Stomach (tissue), 9 donors: ENCODE results near the gene ZNF770. TPM values are rescaled to one million over a fixed set of nuclear protein-coding genes. Genes with fewer than 3 reads are reported as not detected.

Experiments used
- DNase-seq, 2 donors: peaks; one replicate each; pipeline versions ENCODE4 v3.0.0 to v3.0.0-alpha.2; 2013 to 2019
- H3K27ac ChIP-seq, 5 donors: fragments of 200-600 bp in 4 of 5; sonication (generic) in 4 of 5; one replicate each; pipeline ENCODE4 v1.5.1; 2013 to 2019; ENCODE audit warnings: mild to moderate bottlenecking in 1 of 5, moderate library complexity in 1 of 5
- H3K27me3 ChIP-seq, 3 donors: fragments of 200-600 bp; sonication (generic); one replicate each; pipeline ENCODE4 v1.5.1; 2017 to 2019; ENCODE audit warnings: mixed run types in 1 of 3
- H3K36me3 ChIP-seq, 4 donors: fragments of 200-600 bp; sonication (generic); 1 replicate in 3 of 4; 2 replicates in 1 of 4; pipeline ENCODE4 v1.5.1; 2016 to 2019
- H3K4me1 ChIP-seq, 4 donors: fragments of 200-600 bp; sonication (generic); one replicate each; pipeline ENCODE4 v1.5.1; 2016 to 2019
- H3K4me3 ChIP-seq, 4 donors: fragments of 200-600 bp; sonication (generic) in 3 of 4; one replicate each; pipeline ENCODE4 v1.5.1; 2016 to 2019; ENCODE audit warnings: mild to moderate bottlenecking in 1 of 4
- H3K9me3 ChIP-seq, 4 donors: fragments of 200-600 bp; sonication (generic); one replicate each; pipeline ENCODE4 v1.5.1; 2016 to 2019
- EP300 ChIP-seq: sonication (generic); formaldehyde crosslinking; IDR thresholded peaks from one replicate; pipeline ENCODE4 v1.6.1; 2017; ENCODE audit warnings: antibody characterized with exemption
- POLR2A ChIP-seq, 4 donors: fragments of 450-650 bp; IDR thresholded peaks; one replicate each; pipeline ENCODE4 v1.6.1; 2016; ENCODE audit warnings: antibody characterized with exemption in 4 of 4, control low read depth in 2 of 4, mild to moderate bottlenecking in 1 of 4, moderate library complexity in 1 of 4
- POLR2AphosphoS5 ChIP-seq, 3 donors: sonication (generic); formaldehyde crosslinking; IDR thresholded peaks; one replicate each; pipeline ENCODE4 v1.6.1; 2016; ENCODE audit warnings: antibody characterized with exemption in 3 of 3
- WGBS, 5 donors: extraction: QIAGEN DNeasy Blood & Tissue Kit in 3 of 5; methylation state at CpG; one replicate each; pipeline versions ENCODE4 v1.1.5 to v1.1.7; 2013 to 2018; 5-methylcytosine and 5-hydroxymethylcytosine counted together
- intact Hi-C: fragments of 100-400 bp; cut with DNase I; formaldehyde crosslinking; loops from one replicate; pipeline ENCODE4 v1.15.1; 2023; ENCODE audit warnings: low total_unique reads
- polyA plus RNA-seq, 3 donors: library from polyadenylated mRNA; stranded (reverse); fragments of 200-250 nt; gene quantifications; one replicate each; pipeline ENCODE4 v1.2.3, GENCODE V29; 2013
- total RNA-seq, 5 donors: library from RNA; depleted of rRNA; stranded (reverse); fragments of >200 nt; gene quantifications; one replicate each; pipeline versions ENCODE4 v1.1.0 to v1.2.3, GENCODE V29; 2014 to 2016
- TF ChIP-seq, protein P1 (sequence below), 7 experiments: fragments of 450-650 bp in 4 of 7; fragments of 200-600 bp in 3 of 7; sonication (generic) in 3 of 7; IDR thresholded peaks; one replicate each; pipeline ENCODE4 v1.5.1; 2016 to 2019; ENCODE audit warnings: antibody characterized with exemption in 7 of 7, control low read depth in 2 of 7, mild to moderate bottlenecking in 1 of 7
- donor health status: healthy with polysubstance abuse.
- donor health status: Bipolar disorder and iron deficiency.
- donor health status: healthy.

Gene ZNF770
- total and polyA plus RNA-seq, 8 donors: 5.3 to 50.9 (median 8.4) TPM

DNA sequence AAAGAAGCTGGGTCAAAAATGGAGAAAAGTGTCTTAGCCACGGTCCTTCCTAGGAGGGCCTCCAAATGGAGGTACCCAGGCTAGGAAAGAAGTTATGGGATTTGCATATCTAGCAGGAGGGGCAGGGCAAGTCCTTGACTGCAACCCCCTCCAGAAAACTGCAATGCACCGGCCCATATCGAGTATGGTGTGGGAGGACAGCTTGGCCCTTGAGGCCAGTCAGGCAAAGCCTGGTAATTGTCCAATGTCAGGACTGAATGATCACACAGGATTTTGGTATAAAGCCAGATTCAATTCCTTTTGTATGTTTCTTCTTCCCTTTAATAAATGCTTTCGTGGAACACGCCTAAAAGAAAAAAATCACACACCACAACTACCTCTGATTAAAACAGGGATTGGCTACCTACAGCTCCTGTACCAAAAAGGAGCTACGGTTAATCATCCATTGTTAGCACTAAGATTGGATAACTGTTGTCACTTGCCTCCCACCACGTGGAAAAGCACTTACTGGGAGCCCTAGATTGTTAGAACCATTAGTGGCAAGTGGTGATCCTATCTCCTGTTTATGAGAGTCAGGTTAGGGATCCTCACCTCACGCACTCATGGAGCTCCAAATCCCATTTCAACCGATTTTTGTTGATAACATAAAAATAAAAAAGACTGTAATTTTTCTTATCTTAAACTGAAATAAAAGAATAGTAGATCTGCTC is 1.2 kb downstream of the ZNF770 start:
- DNase-seq: peak in 1 of 2 donors; percentile 17
- H3K4me1 ChIP-seq: peaks cover 16 to 46% (median 37%) of the 10 kb centered on the region in 4 donors
- WGBS, 5 donors: 14 to 20% (median 20%) methylated on average over 9 of the region's 9 CpGs
- peaks cover 0 to 28% (median 25%) of the 10 kb centered on the region in 4 donors for H3K36me3 ChIP-seq
- H3K27ac ChIP-seq: peak overlapping the region in 3 of 5 donors; percentile 94 to 97 (median 96)
- peak overlapping the region; percentile 80 to 89 (median 82) for H3K4me3 ChIP-seq
- TF ChIP-seq POLR2A (IDR thresholded peaks at IDR 0.05) (no peak), POLR2AphosphoS5 (IDR thresholded peaks at IDR 0.05) (no peak), EP300 (no peak)
- TF ChIP-seq, protein P1, sequence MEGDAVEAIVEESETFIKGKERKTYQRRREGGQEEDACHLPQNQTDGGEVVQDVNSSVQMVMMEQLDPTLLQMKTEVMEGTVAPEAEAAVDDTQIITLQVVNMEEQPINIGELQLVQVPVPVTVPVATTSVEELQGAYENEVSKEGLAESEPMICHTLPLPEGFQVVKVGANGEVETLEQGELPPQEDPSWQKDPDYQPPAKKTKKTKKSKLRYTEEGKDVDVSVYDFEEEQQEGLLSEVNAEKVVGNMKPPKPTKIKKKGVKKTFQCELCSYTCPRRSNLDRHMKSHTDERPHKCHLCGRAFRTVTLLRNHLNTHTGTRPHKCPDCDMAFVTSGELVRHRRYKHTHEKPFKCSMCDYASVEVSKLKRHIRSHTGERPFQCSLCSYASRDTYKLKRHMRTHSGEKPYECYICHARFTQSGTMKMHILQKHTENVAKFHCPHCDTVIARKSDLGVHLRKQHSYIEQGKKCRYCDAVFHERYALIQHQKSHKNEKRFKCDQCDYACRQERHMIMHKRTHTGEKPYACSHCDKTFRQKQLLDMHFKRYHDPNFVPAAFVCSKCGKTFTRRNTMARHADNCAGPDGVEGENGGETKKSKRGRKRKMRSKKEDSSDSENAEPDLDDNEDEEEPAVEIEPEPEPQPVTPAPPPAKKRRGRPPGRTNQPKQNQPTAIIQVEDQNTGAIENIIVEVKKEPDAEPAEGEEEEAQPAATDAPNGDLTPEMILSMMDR (IDR thresholded peaks at IDR 0.05): no peak
- intact Hi-C loops: no loop called here
- H3K9me3 ChIP-seq: no peaks in the 10 kb centered on the region
- H3K27me3 ChIP-seq: no peaks in the 10 kb centered on the region

DNA sequence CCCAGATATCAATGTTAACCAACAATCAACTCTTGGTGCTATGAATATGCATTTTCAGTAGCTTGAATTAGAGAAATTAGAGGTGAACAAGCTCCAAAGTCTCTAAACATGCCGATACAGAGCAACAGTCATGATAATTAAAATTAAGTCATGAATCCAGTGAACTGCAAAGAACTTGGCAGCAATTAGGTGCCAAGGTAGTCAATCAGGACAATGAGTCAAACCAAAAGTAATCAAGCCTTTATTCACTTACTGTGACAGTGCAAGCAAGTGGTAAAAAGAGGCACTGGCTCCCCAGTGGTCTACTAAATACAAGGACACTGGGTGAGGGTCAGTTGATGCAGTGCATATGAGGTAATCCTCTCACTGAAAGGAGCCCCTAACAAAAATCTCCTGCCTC is 1.8 kb downstream of the ZNF770 start:
- Histone ChIP-seq H3K27ac (peak overlapping the region in 1 of 5 donors; percentile 94), H3K4me1 (peaks cover 16 to 46% (median 37%) of the 10 kb centered on the region in 4 donors), H3K9me3 (no peaks in the 10 kb centered on the region), H3K36me3 (peaks cover 0 to 34% (median 31%) of the 10 kb centered on the region in 4 donors), H3K27me3 (no peaks in the 10 kb centered on the region), H3K4me3 (peak overlapping the region; percentile 80 to 89 (median 82))
- no peak for TF ChIP-seq POLR2A (IDR thresholded peaks at IDR 0.05)
- TF ChIP-seq POLR2AphosphoS5 (IDR thresholded peaks at IDR 0.05): no peak
- TF ChIP-seq, protein P1 (IDR thresholded peaks at IDR 0.05): no peak
- TF ChIP-seq EP300: no peak
- 64 to 91% (median 86%) methylated on average over 1 of the region's 1 CpG for WGBS, 5 donors
- no peak for DNase-seq
- intact Hi-C loops: no loop called here

DNA sequence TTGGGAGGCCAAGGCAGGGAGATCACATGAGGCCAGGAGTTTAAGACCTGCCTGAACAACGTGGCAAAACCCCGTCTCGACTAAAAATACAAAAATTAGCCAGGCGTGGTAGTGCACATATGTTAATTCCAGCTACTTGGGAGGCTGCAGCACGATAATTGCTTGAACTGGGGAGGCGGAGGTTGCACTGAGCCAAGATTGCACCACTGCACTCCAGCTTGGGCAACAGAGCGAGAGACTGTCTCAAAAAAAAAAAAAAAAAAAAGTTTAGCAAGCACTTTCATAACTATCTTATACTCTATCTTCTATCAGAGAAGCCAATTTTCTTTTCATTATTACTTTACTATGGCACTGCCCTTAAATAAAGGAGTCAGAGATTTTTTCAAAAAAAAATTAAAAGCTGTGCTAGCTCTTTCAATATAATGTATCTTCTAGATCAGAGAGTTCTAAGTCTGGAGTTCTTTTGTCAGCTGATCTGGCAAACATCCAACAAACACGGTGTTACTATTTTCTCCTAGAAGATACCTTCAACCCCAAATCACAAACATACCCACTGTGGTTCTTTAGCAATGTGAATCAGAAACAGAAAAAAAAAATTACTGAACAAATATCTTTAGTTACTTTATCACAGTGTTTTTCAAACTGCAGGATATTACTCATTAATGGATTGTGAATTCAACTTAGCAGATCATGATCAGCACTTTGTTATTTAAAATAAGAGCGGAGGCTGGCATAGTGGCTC is 3.0 kb downstream of the ZNF770 start:
- H3K36me3 ChIP-seq: peaks cover 0 to 40% (median 33%) of the 10 kb centered on the region in 4 donors
- intact Hi-C loops: no loop called here
- no peaks in the 10 kb centered on the region for H3K9me3 ChIP-seq
- TF ChIP-seq EP300 (no peak), POLR2AphosphoS5 (IDR thresholded peaks at IDR 0.05) (no peak), POLR2A (IDR thresholded peaks at IDR 0.05) (no peak)
- TF ChIP-seq, protein P1 (IDR thresholded peaks at IDR 0.05): no peak
- H3K27ac ChIP-seq: peak overlapping the region in 1 of 5 donors; percentile 11
- DNase-seq: peak in 1 of 2 donors; percentile 23
- peak overlapping the region in 1 of 4 donors; percentile 89 for H3K4me3 ChIP-seq
- H3K27me3 ChIP-seq: no peaks in the 10 kb centered on the region
- peaks cover 16 to 46% (median 37%) of the 10 kb centered on the region in 4 donors for H3K4me1 ChIP-seq
- WGBS, 5 donors: 67 to 74% (median 69%) methylated on average over 9 of the region's 9 CpGs

DNA sequence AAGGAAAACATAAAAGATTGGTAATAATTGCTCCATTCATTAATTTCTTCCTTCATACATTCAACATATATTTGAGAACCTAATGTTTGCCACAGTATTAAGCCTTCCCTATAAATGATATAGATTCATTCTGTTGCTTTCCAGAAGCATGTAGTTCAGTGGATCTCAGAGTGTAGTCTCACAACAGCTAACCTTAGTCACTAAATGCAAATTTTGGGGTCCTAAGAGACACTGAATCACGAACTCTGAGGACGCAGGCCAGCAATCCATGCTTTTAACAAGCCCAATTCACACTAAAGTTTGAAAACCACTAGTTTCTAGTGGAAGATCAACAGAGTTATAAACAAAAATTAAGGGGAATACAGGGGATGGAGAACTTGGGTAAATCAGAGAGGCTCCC is 11.3 kb downstream of the ZNF770 start:
- intact Hi-C loops: no loop called here
- no peak for TF ChIP-seq POLR2AphosphoS5 (IDR thresholded peaks at IDR 0.05)
- no peak for TF ChIP-seq POLR2A (IDR thresholded peaks at IDR 0.05)
- no peak for TF ChIP-seq EP300
- TF ChIP-seq, protein P1 (IDR thresholded peaks at IDR 0.05): no peak
- WGBS, 5 donors: 61 to 96% (median 93%) methylated on average over 2 of the region's 2 CpGs
- Histone ChIP-seq H3K9me3 (no peaks in the 10 kb centered on the region), H3K36me3 (peaks cover 0 to 15% (median 10%) of the 10 kb centered on the region in 4 donors), H3K4me3 (no peak overlapping the region), H3K27ac (no peak overlapping the region), H3K4me1 (no peaks in the 10 kb centered on the region), H3K27me3 (no peaks in the 10 kb centered on the region)
- no peak for DNase-seq
